ENCODE data around the gene FAM124A.

DNA sequence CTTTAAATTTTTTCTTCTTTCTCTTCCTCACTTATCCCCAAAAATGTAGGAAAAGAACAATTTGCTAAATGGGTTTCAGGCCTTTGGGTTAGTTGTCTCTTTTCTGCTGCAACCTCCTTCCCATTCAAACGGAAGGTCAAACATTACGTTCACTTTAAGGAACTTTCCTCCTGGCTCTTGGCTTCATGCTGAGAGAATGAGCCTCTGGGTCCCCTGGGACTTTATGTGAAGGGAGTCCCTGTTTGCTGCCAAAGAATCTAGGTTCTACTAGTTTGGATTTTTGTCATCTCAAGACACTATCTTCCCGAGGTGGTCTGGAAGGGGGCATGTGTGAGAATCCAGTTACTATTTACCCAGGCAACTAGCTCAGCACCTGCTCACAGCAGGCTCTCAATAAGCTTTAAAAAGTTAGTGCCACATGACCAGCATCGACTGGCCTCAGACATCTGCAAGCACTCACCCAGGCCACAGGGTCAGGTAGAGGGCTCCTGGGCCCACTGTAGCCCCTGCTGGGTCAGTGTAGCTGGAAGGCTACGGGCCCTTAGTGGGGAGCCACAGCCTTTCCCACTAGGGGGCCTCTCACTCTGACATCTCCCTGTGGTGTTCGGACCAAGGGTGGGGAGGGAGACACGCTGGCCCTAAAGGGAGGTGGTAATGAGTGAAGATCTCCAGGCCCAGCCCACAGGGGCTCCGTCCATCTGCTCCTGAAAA is 40.5 kb downstream of the FAM124A start:
- TF ChIP-seq, protein P1, sequence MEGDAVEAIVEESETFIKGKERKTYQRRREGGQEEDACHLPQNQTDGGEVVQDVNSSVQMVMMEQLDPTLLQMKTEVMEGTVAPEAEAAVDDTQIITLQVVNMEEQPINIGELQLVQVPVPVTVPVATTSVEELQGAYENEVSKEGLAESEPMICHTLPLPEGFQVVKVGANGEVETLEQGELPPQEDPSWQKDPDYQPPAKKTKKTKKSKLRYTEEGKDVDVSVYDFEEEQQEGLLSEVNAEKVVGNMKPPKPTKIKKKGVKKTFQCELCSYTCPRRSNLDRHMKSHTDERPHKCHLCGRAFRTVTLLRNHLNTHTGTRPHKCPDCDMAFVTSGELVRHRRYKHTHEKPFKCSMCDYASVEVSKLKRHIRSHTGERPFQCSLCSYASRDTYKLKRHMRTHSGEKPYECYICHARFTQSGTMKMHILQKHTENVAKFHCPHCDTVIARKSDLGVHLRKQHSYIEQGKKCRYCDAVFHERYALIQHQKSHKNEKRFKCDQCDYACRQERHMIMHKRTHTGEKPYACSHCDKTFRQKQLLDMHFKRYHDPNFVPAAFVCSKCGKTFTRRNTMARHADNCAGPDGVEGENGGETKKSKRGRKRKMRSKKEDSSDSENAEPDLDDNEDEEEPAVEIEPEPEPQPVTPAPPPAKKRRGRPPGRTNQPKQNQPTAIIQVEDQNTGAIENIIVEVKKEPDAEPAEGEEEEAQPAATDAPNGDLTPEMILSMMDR (IDR thresholded peaks at IDR 0.05) = no peak
- no peak for TF ChIP-seq POLR2A (IDR thresholded peaks at IDR 0.05)
- no peak for TF ChIP-seq EP300 (IDR thresholded peaks at IDR 0.05; ENCODE audit: low read depth)
- TF ChIP-seq POLR2AphosphoS5 (IDR thresholded peaks at IDR 0.05) = no peak

Data from transverse colon (tissue), 4 donors.